HG02870 (cell line): ENCODE measurements around the gene HHIPL1.

Experiments
- ATAC-seq: cut with Tn5 transposase; IDR thresholded peaks from one replicate; pipeline ENCODE4 v1.9.1; 2021; ENCODE audit warnings: mild to moderate bottlenecking, moderate library complexity; ENCODE audit not compliant: unreplicated experiment

Gene HHIPL1

GRCh38 chr14:99673305-99674063, 28.6 kb downstream of the HHIPL1 start:
- ATAC-seq = no peak

GRCh38 chr14:99674064-99674650, 29.2 kb downstream of the HHIPL1 start:
- no peak for ATAC-seq

- ATAC-seq = no peak
Measured at GRCh38 chr14:99674776-99675381, 29.9 kb downstream of the HHIPL1 start.

GRCh38 chr14:99675382-99675835, 30.5 kb downstream of the HHIPL1 start:
- no peak for ATAC-seq

DNA sequence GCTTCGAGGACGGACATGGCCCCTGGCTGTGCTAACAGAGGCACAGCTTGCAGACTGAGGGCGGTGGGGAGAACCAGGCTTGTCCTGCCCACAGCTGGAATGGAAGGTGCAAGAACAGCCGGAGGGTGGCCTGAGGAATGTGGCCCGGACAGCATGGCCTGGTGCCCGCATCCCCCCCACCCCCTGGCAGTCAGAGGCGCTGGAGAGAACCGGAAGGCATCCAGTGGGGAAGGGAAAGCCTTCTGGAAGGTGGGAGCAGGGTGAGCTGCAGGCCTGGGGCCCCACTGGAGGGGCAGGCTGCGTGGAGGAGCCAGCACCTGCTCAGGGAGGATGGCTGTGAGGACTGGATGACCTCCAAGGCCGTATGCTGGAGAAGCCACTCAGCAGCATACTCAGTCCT, 31.0 kb downstream of the HHIPL1 start:
- no peak for ATAC-seq

- ATAC-seq = no peak
Measured at GRCh38 chr14:99676657-99677056, 31.7 kb downstream of the HHIPL1 start.

- ATAC-seq = no peak
Measured at GRCh38 chr14:99677231-99678140, 32.6 kb downstream of the HHIPL1 start.

DNA sequence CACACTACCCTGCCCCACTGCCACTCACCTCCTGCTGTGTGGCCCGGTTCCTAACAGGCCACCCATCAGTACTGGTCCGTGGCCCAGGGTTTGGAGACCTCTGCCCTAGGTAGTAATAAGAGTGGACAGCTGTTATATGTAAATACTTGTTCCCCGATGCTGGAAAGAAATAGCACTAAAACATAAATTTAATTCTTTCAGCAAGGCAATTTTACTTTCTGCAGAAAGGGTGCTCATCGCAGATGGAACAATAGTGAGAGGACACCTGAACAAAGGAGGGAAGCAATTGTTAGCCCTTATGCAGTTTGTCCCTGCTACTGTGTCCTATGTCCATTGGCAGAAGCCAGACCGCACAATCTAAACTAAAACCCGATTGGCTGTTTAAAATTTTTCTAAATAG, 33.3 kb downstream of the HHIPL1 start:
- ATAC-seq = no peak

GRCh38 chr14:99679111-99679510, 34.2 kb downstream of the HHIPL1 start:
- no peak for ATAC-seq

- ATAC-seq = no peak
Measured at GRCh38 chr14:99679543-99679942, 34.6 kb downstream of the HHIPL1 start.

DNA sequence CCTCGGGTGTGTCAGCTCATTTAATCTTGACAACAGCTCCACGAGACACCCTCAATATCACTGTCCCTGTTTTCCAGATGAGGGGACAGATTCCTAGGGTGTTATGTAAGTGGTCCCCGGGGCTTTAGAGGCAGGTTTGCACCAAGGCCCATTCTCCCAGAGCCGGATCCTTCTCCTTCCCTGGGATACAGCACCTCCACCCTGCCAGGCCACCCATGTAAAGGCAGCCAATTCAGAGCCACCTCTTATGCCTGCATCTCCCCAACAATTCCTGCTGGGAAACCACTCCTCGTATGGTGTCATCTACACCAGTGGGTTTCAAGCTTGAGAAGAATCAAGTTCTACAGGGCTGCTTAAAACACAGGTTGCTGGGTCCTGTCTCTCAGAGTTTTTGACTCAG, 35.1 kb downstream of the HHIPL1 start:
- no peak for ATAC-seq

- no peak for ATAC-seq
Measured at GRCh38 chr14:99681101-99681831, 36.3 kb downstream of the HHIPL1 start.

- ATAC-seq = no peak
Measured at GRCh38 chr14:99681832-99682148, 36.9 kb downstream of the HHIPL1 start.

DNA sequence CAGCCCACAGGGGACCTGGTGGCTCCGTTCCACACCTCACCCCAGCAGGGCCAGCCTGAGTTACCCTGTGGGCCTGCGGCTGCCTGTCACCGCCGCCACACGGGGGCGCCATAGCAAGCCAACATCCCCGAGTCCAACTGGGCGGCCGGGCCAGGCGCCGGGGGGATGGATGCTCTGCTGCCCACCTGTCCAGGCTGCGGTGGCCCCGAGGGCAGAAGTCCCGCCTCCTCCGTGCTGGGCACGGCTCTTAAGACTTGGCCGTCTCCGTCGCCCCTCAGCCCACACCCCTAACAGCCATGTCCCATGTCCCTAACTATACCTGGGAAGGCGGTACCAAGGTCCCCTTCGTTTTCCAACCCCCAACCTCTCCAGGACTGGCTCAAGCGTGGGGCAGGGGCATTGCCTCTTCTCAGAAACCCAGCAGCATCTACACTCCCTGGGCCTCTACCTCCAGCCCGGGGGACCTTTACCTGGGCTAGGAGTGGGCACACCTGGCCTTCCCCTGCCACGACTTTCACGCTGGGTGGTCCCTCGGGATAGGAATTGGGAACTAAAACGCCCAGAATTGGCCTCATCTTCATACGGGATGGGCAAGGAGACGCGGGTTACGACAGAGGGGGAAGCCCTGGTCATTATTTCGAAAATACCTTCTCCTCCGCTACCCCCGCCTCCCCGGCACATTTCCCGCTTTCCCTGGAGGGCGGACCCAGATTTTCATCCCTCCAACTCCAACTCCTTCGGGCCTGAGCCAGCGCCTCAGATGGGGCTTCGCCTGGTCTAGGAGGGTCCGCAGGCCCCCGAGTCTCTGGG, 38.1 kb downstream of the HHIPL1 start:
- peak; percentile 32 for ATAC-seq

- peak; percentile 92 for ATAC-seq
Measured at GRCh38 chr14:99683619-99684409, 38.9 kb downstream of the HHIPL1 start, which contains the start of gene CYP46A1. Gene CYP46A1 (plus strand): TSS chr14:99684298. CDS start chr14:99684418, 120 bp downstream.

DNA sequence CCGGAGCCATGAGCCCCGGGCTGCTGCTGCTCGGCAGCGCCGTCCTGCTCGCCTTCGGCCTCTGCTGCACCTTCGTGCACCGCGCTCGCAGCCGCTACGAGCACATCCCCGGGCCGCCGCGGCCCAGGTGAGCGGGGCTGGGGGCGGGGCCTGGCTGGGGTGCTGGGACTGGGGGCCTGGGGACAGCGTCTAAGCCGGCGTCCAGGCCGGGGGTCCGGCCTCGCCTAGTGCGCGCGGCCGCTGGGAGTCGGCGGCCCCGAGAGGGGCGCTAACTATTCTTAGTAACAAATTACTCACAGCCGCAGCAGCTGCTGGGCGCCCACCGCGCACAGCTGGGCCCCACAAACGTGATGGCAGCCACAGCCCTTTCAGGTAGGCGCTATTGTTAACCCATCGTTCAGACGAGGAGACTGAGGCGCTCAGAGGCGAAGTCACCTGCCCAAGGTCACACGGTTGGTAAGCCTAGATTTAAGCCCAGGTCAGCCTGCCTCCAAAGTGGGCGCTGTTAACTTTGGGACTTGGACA, 39.5 kb downstream of the HHIPL1 start:
- ATAC-seq = peak; percentile 26

GRCh38 chr14:99685151-99685591, 40.2 kb downstream of the HHIPL1 start:
- ATAC-seq = no peak

GRCh38 chr14:99685596-99685995, 40.7 kb downstream of the HHIPL1 start:
- no peak for ATAC-seq
